Esophagus squamous epithelium (tissue), 4 donors: Measurements from ENCODE around the gene LRIT3.

Source experiments
- POLR2A ChIP-seq, 4 donors: fragments of 450-650 bp; IDR thresholded peaks; one replicate each; pipeline ENCODE4 v1.6.1; 2017; ENCODE audit warnings: antibody characterized with exemption in 4 of 4, mild to moderate bottlenecking in 4 of 4, moderate library complexity in 3 of 4
- TF ChIP-seq, protein P1 (sequence below), 6 experiments: fragments of 450-650 bp in 4 of 6; fragments of 200-600 bp in 2 of 6; sonication (generic) in 2 of 6; IDR thresholded peaks; one replicate each; pipeline ENCODE4 v1.5.1; 2016 to 2019; ENCODE audit warnings: antibody characterized with exemption in 6 of 6, mild to moderate bottlenecking in 4 of 6, moderate library complexity in 4 of 6

DNA sequence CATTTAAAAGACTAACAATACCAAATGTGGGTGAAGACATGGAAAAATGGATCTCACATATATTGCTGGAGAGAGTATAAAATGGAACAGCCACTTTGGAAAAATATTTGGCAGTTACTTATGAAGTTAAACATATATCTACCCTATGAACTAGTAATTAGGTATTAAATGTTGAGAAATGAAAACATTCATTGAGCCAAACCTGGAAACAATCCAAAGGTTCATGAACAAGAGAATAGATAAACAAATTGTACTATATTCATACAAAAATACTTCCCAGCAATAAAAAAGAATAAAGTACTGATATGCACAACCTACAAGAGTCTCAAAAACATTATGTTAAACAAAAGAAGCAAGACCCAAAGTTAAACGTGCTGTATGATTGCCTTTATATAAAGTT, 60.8 kb downstream of the LRIT3 start:
- TF ChIP-seq, protein P1, sequence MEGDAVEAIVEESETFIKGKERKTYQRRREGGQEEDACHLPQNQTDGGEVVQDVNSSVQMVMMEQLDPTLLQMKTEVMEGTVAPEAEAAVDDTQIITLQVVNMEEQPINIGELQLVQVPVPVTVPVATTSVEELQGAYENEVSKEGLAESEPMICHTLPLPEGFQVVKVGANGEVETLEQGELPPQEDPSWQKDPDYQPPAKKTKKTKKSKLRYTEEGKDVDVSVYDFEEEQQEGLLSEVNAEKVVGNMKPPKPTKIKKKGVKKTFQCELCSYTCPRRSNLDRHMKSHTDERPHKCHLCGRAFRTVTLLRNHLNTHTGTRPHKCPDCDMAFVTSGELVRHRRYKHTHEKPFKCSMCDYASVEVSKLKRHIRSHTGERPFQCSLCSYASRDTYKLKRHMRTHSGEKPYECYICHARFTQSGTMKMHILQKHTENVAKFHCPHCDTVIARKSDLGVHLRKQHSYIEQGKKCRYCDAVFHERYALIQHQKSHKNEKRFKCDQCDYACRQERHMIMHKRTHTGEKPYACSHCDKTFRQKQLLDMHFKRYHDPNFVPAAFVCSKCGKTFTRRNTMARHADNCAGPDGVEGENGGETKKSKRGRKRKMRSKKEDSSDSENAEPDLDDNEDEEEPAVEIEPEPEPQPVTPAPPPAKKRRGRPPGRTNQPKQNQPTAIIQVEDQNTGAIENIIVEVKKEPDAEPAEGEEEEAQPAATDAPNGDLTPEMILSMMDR (IDR thresholded peaks at IDR 0.05): no peak
- no peak for TF ChIP-seq POLR2A (IDR thresholded peaks at IDR 0.05)
